ENCODE measurements around the gene EVI5L.
"Not testable (repeated sequence)": the region's sequence is repeated elsewhere in the genome, so short reads cannot be mapped to it uniquely, and the experiment has no call there.

The EVI5L gene

DNA sequence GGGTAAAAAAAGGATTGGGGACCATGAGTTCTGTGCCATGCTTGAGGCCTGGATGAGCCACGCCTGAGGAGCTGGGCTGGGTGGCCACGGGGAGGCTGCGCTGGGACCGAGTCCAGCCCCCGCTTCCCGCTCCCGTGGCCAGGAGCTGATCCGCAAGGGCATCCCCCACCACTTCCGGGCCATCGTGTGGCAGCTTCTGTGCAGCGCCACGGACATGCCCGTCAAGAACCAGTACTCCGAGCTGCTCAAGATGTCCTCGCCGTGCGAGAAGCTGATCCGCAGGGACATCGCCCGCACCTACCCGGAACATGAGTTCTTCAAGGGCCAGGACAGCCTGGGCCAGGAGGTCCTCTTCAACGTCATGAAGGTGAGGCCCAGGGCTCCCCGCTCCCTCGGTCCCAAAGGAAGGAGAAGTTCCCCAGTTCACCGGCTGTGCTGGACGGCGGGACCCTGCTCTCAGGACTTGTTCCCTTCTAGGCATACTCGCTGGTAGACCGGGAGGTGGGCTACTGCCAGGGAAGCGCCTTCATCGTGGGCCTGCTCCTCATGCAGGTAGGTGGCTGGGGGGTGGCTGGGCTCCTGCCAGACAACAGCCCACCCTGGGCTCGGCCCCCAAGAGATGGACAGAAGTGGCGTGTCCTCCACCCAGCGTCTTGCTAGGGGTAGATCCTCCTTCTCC, 18.9 kb downstream of the EVI5L start:
- Mint-ChIP-seq H3K36me3 (no peaks in the 10 kb centered on the region), H3K4me3 (no peak overlapping the region), H3K9me3 (no peaks in the 10 kb centered on the region), H3K27me3 (no peaks in the 10 kb centered on the region), H3K27ac (no peak overlapping the region), H3K4me1 (peaks cover 6% of the 10 kb centered on the region)

- Mint-ChIP-seq H3K27me3 (no peaks in the 10 kb centered on the region), H3K27ac (no peak overlapping the region), H3K9me3 (no peaks in the 10 kb centered on the region), H3K36me3 (no peaks in the 10 kb centered on the region), H3K4me3 (no peak overlapping the region), H3K4me1 (peaks cover 6% of the 10 kb centered on the region)
Observed at GRCh38 chr19:7849631-7849999, 19.6 kb downstream of the EVI5L start.

DNA sequence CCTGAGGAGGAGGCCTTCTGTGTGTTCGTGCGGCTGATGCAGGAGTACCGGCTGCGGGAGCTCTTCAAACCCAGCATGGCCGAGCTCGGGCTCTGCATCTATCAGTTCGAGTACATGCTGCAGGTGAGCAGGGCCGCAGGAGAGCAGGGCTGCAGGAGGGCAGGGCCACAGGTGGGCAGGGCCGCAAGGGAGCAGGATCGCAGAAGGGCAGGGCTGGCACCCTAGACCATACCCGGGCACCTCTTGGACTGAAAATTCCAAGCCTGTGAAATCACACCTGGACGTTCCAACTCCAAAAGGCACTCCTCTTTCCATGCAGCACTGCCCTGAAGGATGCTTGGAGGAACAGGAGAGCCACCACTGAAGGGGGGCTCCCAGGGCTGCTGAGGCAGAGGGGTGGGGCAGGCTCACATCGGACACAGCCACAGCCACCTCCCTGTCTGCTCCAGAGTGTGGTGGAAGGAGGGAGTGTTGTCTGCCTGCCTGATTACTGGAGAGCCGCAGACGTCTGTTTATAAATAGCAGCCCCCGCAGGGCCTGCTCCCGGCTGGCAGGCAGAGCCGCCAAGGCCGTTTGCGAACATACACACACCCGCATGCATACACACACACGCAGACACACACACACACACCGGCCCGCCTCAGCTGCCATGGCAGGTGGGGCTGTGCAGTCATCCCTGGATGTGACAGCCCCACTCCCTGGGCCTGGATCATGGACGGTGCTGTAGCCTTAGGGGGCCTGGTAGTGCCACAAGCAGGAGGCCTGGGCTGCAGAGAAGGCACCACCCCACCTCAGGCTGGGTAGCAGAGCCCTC, 20.2 kb downstream of the EVI5L start:
- no peak overlapping the region for H3K27ac Mint-ChIP-seq
- no peaks in the 10 kb centered on the region for H3K9me3 Mint-ChIP-seq
- no peaks in the 10 kb centered on the region for H3K36me3 Mint-ChIP-seq
- H3K27me3 Mint-ChIP-seq: no peaks in the 10 kb centered on the region
- H3K4me3 Mint-ChIP-seq: no peak overlapping the region
- peaks cover 6% of the 10 kb centered on the region for H3K4me1 Mint-ChIP-seq

DNA sequence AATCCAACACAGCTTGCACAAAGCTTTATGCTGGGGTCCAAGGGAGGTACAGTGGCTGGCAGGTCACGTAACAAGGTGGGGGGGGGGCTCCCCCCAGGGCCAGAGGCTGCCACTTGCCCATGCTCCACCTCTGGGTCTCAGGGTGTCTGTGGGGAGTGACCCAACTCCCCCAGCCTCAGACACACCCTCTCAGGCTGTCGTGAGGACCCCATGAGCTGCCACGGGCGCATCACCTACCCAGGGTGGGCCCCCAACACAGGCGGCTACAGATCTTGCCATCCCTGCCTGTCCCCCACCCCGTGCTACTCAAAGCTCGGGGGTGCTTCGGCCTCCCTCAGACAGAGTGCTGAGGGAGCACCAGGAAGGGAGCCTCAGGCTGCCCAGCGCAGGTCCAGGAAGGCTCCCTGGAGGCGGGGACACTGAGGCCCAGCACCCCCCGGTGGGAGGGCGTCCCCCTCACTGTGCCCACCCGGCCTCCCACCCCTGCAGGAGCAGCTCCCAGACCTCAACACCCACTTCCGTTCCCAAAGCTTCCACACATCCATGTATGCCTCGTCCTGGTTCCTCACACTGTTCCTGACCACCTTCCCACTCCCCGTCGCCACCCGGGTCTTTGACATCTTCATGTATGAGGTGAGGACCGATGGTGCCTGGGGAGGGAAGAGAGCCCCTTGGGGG, 21.1 kb downstream of the EVI5L start:
- H3K9me3 Mint-ChIP-seq: no peaks in the 10 kb centered on the region
- no peak overlapping the region for H3K27ac Mint-ChIP-seq
- H3K27me3 Mint-ChIP-seq: no peaks in the 10 kb centered on the region
- no peaks in the 10 kb centered on the region for H3K36me3 Mint-ChIP-seq
- no peak overlapping the region for H3K4me3 Mint-ChIP-seq
- H3K4me1 Mint-ChIP-seq: peaks cover 6% of the 10 kb centered on the region

DNA sequence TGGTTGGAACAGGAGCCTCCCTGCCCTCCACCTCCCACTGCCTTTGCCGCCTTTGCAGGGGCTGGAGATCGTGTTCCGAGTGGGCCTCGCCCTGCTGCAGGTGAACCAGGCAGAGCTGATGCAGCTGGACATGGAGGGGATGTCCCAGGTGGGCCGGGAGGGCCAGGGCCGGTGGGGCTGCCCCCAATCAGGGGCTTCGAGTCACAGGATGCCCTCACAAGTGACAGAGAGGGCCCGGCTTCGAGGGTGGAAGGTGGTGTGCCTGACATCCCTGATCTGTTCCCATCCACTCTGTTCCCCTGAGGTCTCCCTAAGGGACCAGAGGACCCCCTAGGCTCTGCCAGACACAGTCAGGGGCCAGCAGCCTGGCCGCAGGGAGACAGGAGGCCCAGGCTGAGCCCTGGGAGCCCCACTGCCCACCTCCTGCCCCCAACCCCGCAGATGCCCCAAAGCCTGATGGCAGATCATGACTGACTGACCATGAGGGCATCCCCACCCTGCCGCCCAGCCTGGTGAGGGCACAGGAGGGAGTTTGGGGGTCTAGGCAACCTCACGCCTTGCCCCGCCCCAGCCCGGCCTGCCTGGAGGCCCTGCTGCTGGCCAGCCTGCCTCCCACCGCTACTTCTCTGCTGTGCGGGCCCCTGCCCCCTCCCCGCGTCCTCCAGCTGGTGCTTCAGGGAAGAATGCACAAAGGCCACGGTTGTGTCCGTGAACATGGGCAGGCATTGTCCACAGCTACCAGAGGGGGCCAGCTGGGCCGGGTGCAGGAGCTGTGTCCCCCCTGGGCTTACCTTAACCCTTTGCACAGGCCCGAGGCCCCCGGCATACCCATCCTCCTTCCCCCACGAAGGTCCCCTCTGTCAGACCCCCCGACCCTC, 21.8 kb downstream of the EVI5L start:
- no peaks in the 10 kb centered on the region for H3K9me3 Mint-ChIP-seq

DNA sequence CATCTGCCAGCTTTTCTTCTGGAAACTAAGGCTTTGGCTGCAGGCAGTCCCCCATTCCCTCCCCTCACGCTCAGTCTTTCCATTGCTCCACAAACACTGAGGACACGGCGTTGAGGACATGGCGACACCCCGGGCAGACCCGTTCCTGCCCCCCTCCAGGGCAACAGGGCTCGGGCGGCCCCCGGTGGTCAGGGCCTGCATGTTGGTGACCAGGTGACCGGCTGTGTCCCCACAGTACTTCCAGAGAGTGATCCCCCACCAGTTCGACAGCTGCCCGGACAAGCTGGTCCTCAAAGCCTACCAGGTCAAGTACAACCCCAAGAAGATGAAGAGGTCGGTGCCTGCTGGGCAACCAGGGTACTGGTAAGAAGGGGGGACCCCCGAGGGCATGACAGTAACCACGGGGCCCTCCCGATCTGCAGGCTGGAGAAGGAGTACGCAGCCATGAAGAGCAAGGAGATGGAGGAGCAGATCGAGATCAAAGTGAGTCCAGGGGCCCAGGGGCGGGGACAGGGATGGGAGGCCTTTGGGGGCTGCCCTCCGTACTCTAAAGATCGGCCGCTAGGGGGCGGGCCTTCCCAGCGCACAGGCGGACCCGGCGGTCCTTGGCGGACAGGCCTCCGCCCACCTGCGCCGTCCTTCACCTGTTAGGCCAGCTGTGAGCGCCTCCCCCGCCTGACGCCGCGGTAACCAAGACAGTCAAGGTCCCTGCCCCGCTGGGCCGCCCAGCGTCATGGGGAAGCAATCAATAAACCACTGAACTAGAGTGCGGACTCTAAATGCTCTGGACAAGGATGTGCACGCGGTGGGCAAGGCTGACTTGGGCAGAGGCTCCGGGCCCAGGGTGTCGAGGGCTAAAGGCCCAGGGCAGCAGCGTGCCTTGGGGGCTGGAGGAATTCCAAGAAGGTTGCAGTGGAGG, 23.1 kb downstream of the EVI5L start:
- no peaks in the 10 kb centered on the region for H3K9me3 Mint-ChIP-seq
- H3K36me3 Mint-ChIP-seq: no peaks in the 10 kb centered on the region
- no peaks in the 10 kb centered on the region for H3K27me3 Mint-ChIP-seq
- H3K27ac Mint-ChIP-seq: no peak overlapping the region
- H3K4me1 Mint-ChIP-seq: peaks cover 6% of the 10 kb centered on the region
- H3K4me3 Mint-ChIP-seq: no peak overlapping the region

More for the DNA sequence above, 21.8 kb downstream of the EVI5L start:
- no peak overlapping the region for H3K27ac Mint-ChIP-seq
- H3K4me1 Mint-ChIP-seq: peaks cover 6% of the 10 kb centered on the region
- H3K4me3 Mint-ChIP-seq: no peak overlapping the region
- no peaks in the 10 kb centered on the region for H3K27me3 Mint-ChIP-seq
- no peaks in the 10 kb centered on the region for H3K36me3 Mint-ChIP-seq

GRCh38 chr19:7853770-7854128, 23.7 kb downstream of the EVI5L start:
- no peak overlapping the region for H3K27ac Mint-ChIP-seq
- H3K9me3 Mint-ChIP-seq: no peaks in the 10 kb centered on the region
- no peaks in the 10 kb centered on the region for H3K27me3 Mint-ChIP-seq
- no peaks in the 10 kb centered on the region for H3K36me3 Mint-ChIP-seq
- peaks cover 6% of the 10 kb centered on the region for H3K4me1 Mint-ChIP-seq
- no peak overlapping the region for H3K4me3 Mint-ChIP-seq

GRCh38 chr19:7855426-7856108, 25.5 kb downstream of the EVI5L start:
- Mint-ChIP-seq H3K27ac (no peak overlapping the region), H3K4me3 (no peak overlapping the region), H3K27me3 (no peaks in the 10 kb centered on the region)

GRCh38 chr19:7856109-7856591, 26.1 kb downstream of the EVI5L start:
- Mint-ChIP-seq H3K27me3 (no peaks in the 10 kb centered on the region), H3K36me3 (peaks cover under 1% of the 10 kb centered on the region), H3K9me3 (no peaks in the 10 kb centered on the region), H3K4me1 (peaks cover 9% of the 10 kb centered on the region), H3K27ac (no peak overlapping the region), H3K4me3 (no peak overlapping the region)

More at GRCh38 chr19:7855426-7856108, 25.5 kb downstream of the EVI5L start:
- Mint-ChIP-seq H3K9me3 (no peaks in the 10 kb centered on the region), H3K36me3 (no peaks in the 10 kb centered on the region), H3K4me1 (peaks cover 6% of the 10 kb centered on the region)

- Mint-ChIP-seq H3K4me1 (peaks cover 10% of the 10 kb centered on the region), H3K36me3 (peaks cover 1% of the 10 kb centered on the region), H3K4me3 (no peak overlapping the region), H3K27ac (no peak overlapping the region), H3K27me3 (no peaks in the 10 kb centered on the region), H3K9me3 (no peaks in the 10 kb centered on the region)
Observed at GRCh38 chr19:7856679-7857663, 27.0 kb downstream of the EVI5L start.

DNA sequence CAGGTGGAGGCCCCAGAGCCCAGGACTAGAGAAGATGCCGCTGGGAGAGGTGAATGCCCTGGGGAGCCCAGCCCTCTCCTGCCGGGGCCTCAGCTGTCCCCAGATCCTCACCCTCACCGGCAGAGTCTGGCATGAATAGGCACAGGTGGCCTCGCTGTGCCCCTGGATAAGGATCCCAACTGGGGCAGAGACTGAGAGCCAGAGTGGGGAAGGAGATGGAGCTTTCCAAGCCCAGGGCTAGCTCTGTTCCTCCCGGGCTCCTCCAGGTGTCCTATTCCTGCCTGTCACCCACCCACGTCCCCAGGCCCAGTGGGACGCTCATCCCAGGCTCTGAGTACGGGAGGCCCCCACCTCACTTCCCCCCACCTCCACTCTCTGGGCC, 27.7 kb downstream of the EVI5L start:
- Mint-ChIP-seq H3K9me3 (no peaks in the 10 kb centered on the region), H3K4me1 (peaks cover 10% of the 10 kb centered on the region), H3K27ac (no peak overlapping the region), H3K4me3 (no peak overlapping the region), H3K27me3 (no peaks in the 10 kb centered on the region), H3K36me3 (peaks cover 1% of the 10 kb centered on the region)

DNA sequence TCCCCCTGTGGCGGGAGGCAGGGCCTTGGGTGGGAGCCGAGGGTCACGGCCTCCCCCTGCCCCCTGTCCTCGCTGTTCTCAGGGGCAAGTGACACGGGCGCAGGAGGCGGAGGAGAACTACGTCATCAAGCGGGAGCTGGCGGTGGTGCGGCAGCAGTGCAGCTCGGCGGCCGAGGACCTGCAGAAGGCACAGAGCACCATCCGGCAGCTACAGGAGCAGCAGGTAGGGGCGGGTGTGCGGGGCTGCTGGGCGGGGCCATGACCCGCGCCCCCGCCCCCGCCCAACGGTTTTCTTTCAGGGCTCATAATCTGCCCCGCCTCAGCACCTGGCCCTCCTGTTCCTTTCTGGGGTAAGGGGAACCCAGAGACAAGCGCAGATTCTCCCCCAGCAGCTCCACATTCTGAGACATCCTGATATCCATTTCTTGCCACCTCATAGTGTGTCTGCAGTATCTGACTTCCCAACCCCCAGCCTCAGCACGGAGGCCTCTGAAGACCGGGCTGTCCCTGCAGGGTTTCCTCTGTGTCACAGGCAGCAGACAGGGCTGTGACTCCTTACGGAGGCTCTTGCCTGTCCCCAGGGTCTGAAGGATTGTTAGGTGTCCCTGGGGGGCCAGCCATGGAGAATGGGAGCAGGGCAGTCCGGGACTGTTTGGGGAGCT, 28.2 kb downstream of the EVI5L start:
- Mint-ChIP-seq H3K27me3 (no peaks in the 10 kb centered on the region), H3K4me3 (no peak overlapping the region), H3K4me1 (peaks cover 6% of the 10 kb centered on the region), H3K9me3 (no peaks in the 10 kb centered on the region), H3K36me3 (peaks cover 1% of the 10 kb centered on the region), H3K27ac (peak overlapping the region; percentile 70)

- H3K27ac Mint-ChIP-seq, H3K27me3 Mint-ChIP-seq, H3K4me1 Mint-ChIP-seq, H3K36me3 Mint-ChIP-seq, H3K4me3 Mint-ChIP-seq, H3K9me3 Mint-ChIP-seq: not testable (repeated sequence)
Observed at GRCh38 chr19:7859087-7859486, 29.1 kb downstream of the EVI5L start.
